Mesenchymal stem cell (in vitro differentiated cells and primary cell): Measurements from ENCODE around the gene ANKRD55.
"Not testable (repeated sequence)": the region's sequence is repeated elsewhere in the genome, so short reads cannot be mapped to it uniquely, and the experiment has no call there.

Experiments
- DNase-seq: peaks from one replicate; pipeline ENCODE4 v3.0.0-alpha.2; 2013
- H2AFZ ChIP-seq: one replicate; pipeline ENCODE4 v1.6.1; 2013; ENCODE audit warnings: low read depth, mild to moderate bottlenecking, control low read depth, inconsistent platforms, low read length, moderate library complexity
- H2AK5ac ChIP-seq: 2 replicates; pipeline ENCODE4 v1.6.1; 2013; ENCODE audit warnings: low read length, moderate library complexity, mild to moderate bottlenecking, inconsistent platforms; ENCODE audit not compliant: severe bottlenecking
- H2BK120ac ChIP-seq: one replicate; pipeline ENCODE4 v1.6.1; 2013; ENCODE audit warnings: low read depth, mild to moderate bottlenecking, inconsistent platforms, low read length, moderate library complexity
- H2BK12ac ChIP-seq, 2 experiments: one replicate each; pipeline ENCODE4 v1.6.1; 2013; ENCODE audit warnings: inconsistent platforms in 2 of 2, low read length in 2 of 2, mild to moderate bottlenecking in 2 of 2, moderate library complexity in 2 of 2, control low read depth in 1 of 2
- H2BK15ac ChIP-seq: one replicate; pipeline ENCODE4 v1.6.1; 2013; ENCODE audit warnings: mild to moderate bottlenecking, low read depth, inconsistent platforms; ENCODE audit not compliant: poor library complexity, severe bottlenecking
- H2BK5ac ChIP-seq: 2 replicates; pipeline ENCODE4 v1.6.1; 2013; ENCODE audit warnings: low read depth, mild to moderate bottlenecking, low read length, control low read depth, inconsistent platforms; ENCODE audit not compliant: poor library complexity, severe bottlenecking
- H3K14ac ChIP-seq, 2 experiments: one replicate each; pipeline ENCODE4 v1.6.1; 2013; ENCODE audit warnings: inconsistent platforms in 2 of 2, low read length in 2 of 2, control low read depth in 1 of 2, mild to moderate bottlenecking in 1 of 2, moderate library complexity in 1 of 2
- H3K18ac ChIP-seq, 2 experiments: one replicate each; pipeline ENCODE4 v1.6.1; 2013; ENCODE audit warnings: inconsistent platforms in 2 of 2, low read length in 2 of 2, control low read depth in 1 of 2, low read depth in 1 of 2, mild to moderate bottlenecking in 1 of 2
- H3K23ac ChIP-seq, 2 experiments: one replicate each; pipeline ENCODE4 v1.6.1; 2013; ENCODE audit warnings: inconsistent platforms in 2 of 2, low read length in 2 of 2, mild to moderate bottlenecking in 2 of 2, moderate library complexity in 2 of 2, control low read depth in 1 of 2
- H3K27ac ChIP-seq: 2 replicates; pipeline ENCODE4 v1.5.1; 2013; ENCODE audit warnings: mild to moderate bottlenecking, moderate library complexity, low read length, control low read depth, inconsistent platforms; ENCODE audit not compliant: poor library complexity, severe bottlenecking
- H3K27me3 ChIP-seq, 2 experiments: 2 replicates each; pipeline versions ENCODE4 v1.6.1 to v1.7.0; 2013; ENCODE audit warnings: low read length in 2 of 2, mild to moderate bottlenecking in 2 of 2, moderate library complexity in 2 of 2, control low read depth in 1 of 2, inconsistent platforms in 1 of 2; ENCODE audit not compliant: control insufficient read depth in 1 of 2, insufficient read depth in 1 of 2
- H3K36me3 ChIP-seq, 2 experiments: 2 replicates each; pipeline versions ENCODE4 v1.6.1 to v1.7.0; 2013; ENCODE audit warnings: low read length in 2 of 2, control low read depth in 1 of 2, inconsistent platforms in 1 of 2, low read depth in 1 of 2, mild to moderate bottlenecking in 1 of 2; ENCODE audit not compliant: insufficient read depth in 2 of 2, control insufficient read depth in 1 of 2
- H3K4ac ChIP-seq, 2 experiments: one replicate each; pipeline ENCODE4 v1.6.1; 2013; ENCODE audit warnings: inconsistent platforms in 2 of 2, low read length in 2 of 2, mild to moderate bottlenecking in 2 of 2, moderate library complexity in 2 of 2, control low read depth in 1 of 2, low read depth in 1 of 2
- H3K4me1 ChIP-seq: 2 replicates; pipeline ENCODE4 v1.6.1; 2013; ENCODE audit warnings: low read depth, low read length, control low read depth; ENCODE audit not compliant: control insufficient read depth, insufficient read depth
- H3K4me2 ChIP-seq: 2 replicates; pipeline ENCODE4 v1.6.1; 2013; ENCODE audit warnings: low read length, mild to moderate bottlenecking, inconsistent platforms; ENCODE audit not compliant: poor library complexity, severe bottlenecking
- H3K4me3 ChIP-seq, 2 experiments: 2 replicates each; pipeline versions ENCODE4 v1.5.1 to v1.7.0; 2013; ENCODE audit warnings: low read length in 2 of 2, mild to moderate bottlenecking in 2 of 2, control low read depth in 1 of 2, low read depth in 1 of 2; ENCODE audit not compliant: insufficient read depth in 1 of 2
- H3K79me1 ChIP-seq: replicated peaks from 2 replicates; pipeline ENCODE4 v1.6.1; 2013; ENCODE audit warnings: mild to moderate bottlenecking, control low read depth, low read length, inconsistent platforms; ENCODE audit not compliant: poor library complexity, severe bottlenecking
- H3K9ac ChIP-seq: 2 replicates; pipeline ENCODE4 v1.7.0; 2013; ENCODE audit warnings: mild to moderate bottlenecking, low read length, moderate library complexity
- H3K9me3 ChIP-seq: 2 replicates; pipeline ENCODE4 v1.7.0; 2013; ENCODE audit warnings: mild to moderate bottlenecking, low read length; ENCODE audit not compliant: control insufficient read depth
- H4K8ac ChIP-seq: one replicate; pipeline ENCODE4 v1.6.1; 2013; ENCODE audit warnings: inconsistent platforms, mild to moderate bottlenecking, low read length, moderate library complexity
- H4K91ac ChIP-seq: one replicate; pipeline ENCODE4 v1.6.1; 2013; ENCODE audit warnings: mild to moderate bottlenecking, low read length, inconsistent platforms
- WGBS: methylation state at CpG from one replicate; pipeline ENCODE4 v1.1.7; 2013; ENCODE audit warnings: mixed read lengths; 5-methylcytosine and 5-hydroxymethylcytosine counted together

ANKRD55 gene

GRCh38 chr5:56079157-56079500 is 154.0 kb downstream of the ANKRD55 start:
- H3K4me2 ChIP-seq, H3K27me3 ChIP-seq, H3K4me3 ChIP-seq, H3K9ac ChIP-seq, DNase-seq, H2BK5ac ChIP-seq, H3K36me3 ChIP-seq, H3K27ac ChIP-seq, H3K4me1 ChIP-seq, H2AK5ac ChIP-seq, H3K79me1 ChIP-seq, H3K9me3 ChIP-seq, H3K23ac ChIP-seq, H3K14ac ChIP-seq, H2AFZ ChIP-seq: not testable (repeated sequence)
- Histone ChIP-seq H2BK15ac (peak overlapping the region; percentile 28), H4K8ac (peak overlapping the region; percentile 69), H3K18ac (peak overlapping the region; percentile 67 to 83), H4K91ac (peak overlapping the region; percentile 75), H3K4ac (peak overlapping the region in 1 of 2 experiments; percentile 89), H2BK120ac (peak overlapping the region; percentile 94), H2BK12ac (peak overlapping the region; percentile 65 to 97)
- WGBS: 96% methylated on average over 5 of the region's 5 CpGs

- H3K4me1 ChIP-seq: no peaks in the 10 kb centered on the region
- H4K8ac ChIP-seq: peak overlapping the region; percentile 85
- H2AFZ ChIP-seq: no peak overlapping the region
- no peak overlapping the region for H2AK5ac ChIP-seq
- no peak overlapping the region for H3K27ac ChIP-seq
- H3K4me3 ChIP-seq: no peak overlapping the region
- H3K27me3 ChIP-seq: no peaks in the 10 kb centered on the region
- H2BK120ac ChIP-seq: peak overlapping the region; percentile 94
- H2BK12ac ChIP-seq: peak overlapping the region; percentile 70 to 98
- H2BK5ac ChIP-seq: no peak overlapping the region
- H3K23ac ChIP-seq: no peak overlapping the region
- peak overlapping the region; percentile 58 for H3K9ac ChIP-seq
- DNase-seq: no peak
- WGBS: 87% methylated on average over 6 of the region's 6 CpGs
- peak overlapping the region; percentile 28 for H2BK15ac ChIP-seq
- no peak overlapping the region for H3K14ac ChIP-seq
- no peaks in the 10 kb centered on the region for H3K36me3 ChIP-seq
- peak overlapping the region; percentile 80 for H4K91ac ChIP-seq
- H3K18ac ChIP-seq: peak overlapping the region; percentile 93 to 95
- H3K9me3 ChIP-seq: no peaks in the 10 kb centered on the region
- H3K4me2 ChIP-seq: no peak overlapping the region
- peak overlapping the region in 1 of 2 experiments; percentile 89 for H3K4ac ChIP-seq
- no peaks in the 10 kb centered on the region for H3K79me1 ChIP-seq
These were observed 154.6 kb downstream of the ANKRD55 start for GRCh38 chr5:56078278-56079156.

GRCh38 chr5:56077796-56078233 is 155.3 kb downstream of the ANKRD55 start:
- H3K18ac ChIP-seq: peak overlapping the region; percentile 7 to 95
- DNase-seq: no peak
- no peaks in the 10 kb centered on the region for H3K9me3 ChIP-seq
- no peak overlapping the region for H3K14ac ChIP-seq
- H3K4ac ChIP-seq: peak overlapping the region in 1 of 2 experiments; percentile 89
- no peaks in the 10 kb centered on the region for H3K79me1 ChIP-seq
- H3K9ac ChIP-seq: peak overlapping the region; percentile 58
- no peak overlapping the region for H2BK120ac ChIP-seq
- no peaks in the 10 kb centered on the region for H3K4me1 ChIP-seq
- no peak overlapping the region for H2AFZ ChIP-seq
- no peak overlapping the region for H3K4me3 ChIP-seq
- peak overlapping the region; percentile 18 to 98 for H2BK12ac ChIP-seq
- no peak overlapping the region for H2BK15ac ChIP-seq
- H4K91ac ChIP-seq: peak overlapping the region; percentile 80
- H4K8ac ChIP-seq: no peak overlapping the region
- no peak overlapping the region for H2AK5ac ChIP-seq
- H3K36me3 ChIP-seq: no peaks in the 10 kb centered on the region
- H3K27ac ChIP-seq: no peak overlapping the region
- H2BK5ac ChIP-seq: no peak overlapping the region
- no peak overlapping the region for H3K23ac ChIP-seq
- 89% methylated on average over 7 of the region's 7 CpGs for WGBS
- no peaks in the 10 kb centered on the region for H3K27me3 ChIP-seq
- H3K4me2 ChIP-seq: no peak overlapping the region

DNA sequence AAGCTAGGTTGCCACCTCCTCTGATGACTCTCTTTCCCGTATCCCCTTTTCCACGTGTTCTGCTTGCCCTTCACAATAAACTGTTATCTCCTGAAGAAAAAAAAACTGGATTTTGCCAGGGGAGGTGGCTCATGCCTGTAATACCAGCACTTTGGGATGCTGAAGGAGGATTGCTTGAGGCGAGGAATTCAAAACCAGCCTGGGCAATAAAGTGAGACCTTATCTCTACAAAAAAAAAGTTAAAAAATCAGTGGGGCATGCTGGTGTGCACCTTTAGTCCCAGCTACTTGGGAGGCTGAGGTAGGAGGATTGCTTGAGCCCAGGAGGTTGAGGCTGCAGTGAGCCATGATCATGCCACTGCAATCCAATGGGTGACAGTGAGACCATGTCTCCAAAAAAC is 156.6 kb downstream of the ANKRD55 start:
- Histone ChIP-seq H3K14ac (no peak overlapping the region), H2AK5ac (no peak overlapping the region), H3K27ac (no peak overlapping the region), H4K91ac (no peak overlapping the region), H3K36me3 (no peaks in the 10 kb centered on the region), H3K4me2 (no peak overlapping the region), H3K27me3 (no peaks in the 10 kb centered on the region), H2BK15ac (no peak overlapping the region), H3K4me3 (no peak overlapping the region), H3K23ac (no peak overlapping the region), H3K4ac (peak overlapping the region in 1 of 2 experiments; percentile 88), H2BK12ac (peak overlapping the region; percentile 73 to 80), H2AFZ (no peak overlapping the region), H3K79me1 (no peaks in the 10 kb centered on the region), H3K9me3 (no peaks in the 10 kb centered on the region), H4K8ac (no peak overlapping the region), H3K4me1 (no peaks in the 10 kb centered on the region), H3K9ac (no peak overlapping the region), H3K18ac (peak overlapping the region; percentile 34 to 46), H2BK120ac (peak overlapping the region; percentile 75), H2BK5ac (no peak overlapping the region)
- 60% methylated on average over 2 of the region's 3 CpGs for WGBS
- no peak for DNase-seq
